Iris pigment epithelial cell (primary cell): ENCODE measurements around the gene MGLL.
"Not testable (repeated sequence)": the region's sequence is repeated elsewhere in the genome, so short reads cannot be mapped to it uniquely, and the experiment has no call there.

Source experiments
- DNase-seq: peaks from one replicate; pipeline ENCODE4 v3.0.0-alpha.2; 2011; ENCODE audit warnings: low read depth

MGLL gene

GRCh38 chr3:127707851-127708411, 114.4 kb downstream of the MGLL start:
- DNase-seq: no peak

GRCh38 chr3:127706785-127707351, 115.4 kb downstream of the MGLL start:
- DNase-seq: no peak

- DNase-seq: no peak
Observed at GRCh38 chr3:127706312-127706711, 116.0 kb downstream of the MGLL start.

GRCh38 chr3:127704840-127705239, 117.5 kb downstream of the MGLL start:
- DNase-seq: not testable (repeated sequence)

GRCh38 chr3:127702151-127702578, 120.2 kb downstream of the MGLL start:
- no peak for DNase-seq

GRCh38 chr3:127701280-127701911, 120.9 kb downstream of the MGLL start:
- no peak for DNase-seq

- DNase-seq: no peak
Observed at GRCh38 chr3:127700406-127700805, 121.9 kb downstream of the MGLL start.

GRCh38 chr3:127699416-127700300, 122.7 kb downstream of the MGLL start:
- DNase-seq: peak; percentile 49

- DNase-seq: peak; percentile 25
Observed at GRCh38 chr3:127698691-127699415, 123.5 kb downstream of the MGLL start.

- no peak for DNase-seq
Observed at GRCh38 chr3:127698286-127698685, 124.0 kb downstream of the MGLL start.

GRCh38 chr3:127697551-127698240, 124.6 kb downstream of the MGLL start:
- peak; percentile 80 for DNase-seq

- no peak for DNase-seq
Observed at GRCh38 chr3:127694467-127695215, 127.7 kb downstream of the MGLL start.

- no peak for DNase-seq
Observed at GRCh38 chr3:127693336-127693843, 128.9 kb downstream of the MGLL start.

- no peak for DNase-seq
Observed at GRCh38 chr3:127692501-127693335, 129.6 kb downstream of the MGLL start.

- no peak for DNase-seq
Observed at GRCh38 chr3:127691974-127692373, 130.3 kb downstream of the MGLL start.

- no peak for DNase-seq
Observed at GRCh38 chr3:127691489-127691888, 130.8 kb downstream of the MGLL start.

GRCh38 chr3:127690823-127691452, 131.4 kb downstream of the MGLL start:
- peak; percentile 68 for DNase-seq

GRCh38 chr3:127690106-127690505, 132.2 kb downstream of the MGLL start:
- peak; percentile 68 for DNase-seq

- DNase-seq: no peak
Observed at GRCh38 chr3:127689266-127689860, 133.0 kb downstream of the MGLL start.
